Upper lobe of left lung (tissue), 4 donors: ENCODE data around the gene TCTN2.

ENCODE experiments used
- CTCF ChIP-seq, 6 experiments: fragments of 450-650 bp in 4 of 6; fragments of 200-600 bp in 2 of 6; sonication (generic) in 2 of 6; IDR thresholded peaks; one replicate each; pipeline ENCODE4 v1.5.1; 2016 to 2019; ENCODE audit warnings: antibody characterized with exemption in 6 of 6
- EP300 ChIP-seq, 4 donors: sonication (generic); formaldehyde crosslinking; IDR thresholded peaks; one replicate each; pipeline ENCODE4 v1.5.1; 2017; ENCODE audit warnings: antibody characterized with exemption in 4 of 4, control low read depth in 2 of 4

- TF ChIP-seq EP300 (IDR thresholded peaks at IDR 0.05): no peak
- no peak for TF ChIP-seq CTCF (IDR thresholded peaks at IDR 0.05)
These were observed 25.7 kb downstream of the TCTN2 start for GRCh38 chr12:123696646-123697045.
